HG02759 (cell line): ENCODE measurements around the gene CCR1.
A peak's percentile ranks its signal among the peaks of the same experiment; 100 is the strongest.
"Not testable (repeated sequence)": the region's sequence is repeated elsewhere in the genome, so short reads cannot be mapped to it uniquely, and the experiment has no call there.

Experiments used
- ATAC-seq: cut with Tn5 transposase; IDR thresholded peaks from one replicate; pipeline ENCODE4 v1.9.1; 2021; ENCODE audit warnings: mild to moderate bottlenecking, moderate library complexity; ENCODE audit not compliant: unreplicated experiment

The CCR1 gene

DNA sequence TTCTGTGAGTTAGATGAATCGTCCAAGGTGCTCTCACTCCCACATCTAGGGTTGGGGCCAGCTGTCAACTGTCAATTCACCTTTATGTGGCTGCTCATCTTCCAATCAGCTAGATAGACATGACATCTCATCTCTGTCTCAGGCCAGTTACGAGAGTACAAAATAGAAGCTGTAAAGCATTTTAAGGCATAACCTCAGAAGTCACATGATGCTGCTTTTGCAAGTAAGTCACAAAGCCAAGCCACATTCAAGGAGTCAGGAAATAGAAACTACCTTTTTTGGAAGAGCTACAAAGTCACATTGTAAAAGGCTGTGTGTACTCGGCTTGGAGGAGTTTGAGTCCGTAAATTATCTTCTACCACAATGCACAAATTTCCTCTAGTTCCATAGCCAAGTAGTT, 5.1 kb upstream of the CCR1 start:
- ATAC-seq, result no peak

DNA sequence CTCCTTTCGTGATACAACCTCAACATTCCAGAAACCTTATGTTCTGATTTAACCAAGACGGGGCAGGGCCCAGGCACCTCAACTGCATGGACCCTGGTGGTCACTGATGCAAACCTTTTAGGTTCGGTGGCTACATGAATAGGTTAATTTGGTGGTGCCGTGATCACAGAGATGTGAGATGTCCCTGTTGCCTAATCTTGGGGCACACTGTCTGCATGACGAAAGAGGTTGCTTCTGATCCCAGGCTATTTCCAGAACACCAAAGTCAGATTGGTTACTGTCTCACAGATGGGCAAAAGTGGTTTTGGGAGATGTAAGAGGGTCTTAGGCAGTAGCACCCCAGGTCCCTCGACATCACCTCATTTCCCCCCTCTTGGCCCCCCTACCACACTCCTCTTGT, 4.0 kb upstream of the CCR1 start:
- ATAC-seq, result no peak

DNA sequence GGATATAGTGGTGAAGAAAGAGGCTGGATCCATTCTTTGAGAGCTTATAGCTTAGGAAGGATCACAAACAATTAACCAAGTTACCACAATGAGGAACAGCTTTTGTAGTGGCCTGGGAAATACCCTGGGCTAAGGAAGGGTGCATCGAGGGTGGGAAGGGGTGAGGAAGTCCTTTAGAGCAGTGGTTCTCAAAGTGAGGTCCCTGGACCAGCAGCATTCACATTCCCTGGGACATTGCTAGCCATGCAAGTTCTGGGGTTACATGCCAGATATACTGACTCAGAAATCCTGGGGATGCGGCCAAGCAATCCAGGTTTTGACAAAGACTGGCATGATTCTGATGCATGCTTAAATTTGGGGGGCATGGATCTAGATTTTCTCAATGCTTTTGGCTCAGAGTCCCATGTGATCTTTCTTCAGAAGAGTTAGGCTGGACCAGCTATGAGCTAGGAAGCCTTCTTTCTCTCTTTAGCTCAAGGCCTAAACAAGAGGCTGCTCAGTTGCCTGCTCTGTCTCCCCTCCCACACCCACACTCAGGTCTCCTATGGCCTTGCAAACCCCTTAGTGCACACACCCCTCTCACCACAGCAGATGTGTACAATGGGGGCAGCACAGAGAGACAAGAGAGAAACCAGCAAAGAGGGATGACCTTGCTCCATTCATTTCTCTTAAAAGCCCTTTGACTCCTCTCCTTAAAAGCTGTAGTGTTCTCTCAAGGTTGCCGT, 1.8 kb upstream of the CCR1 start:
- no peak for ATAC-seq

DNA sequence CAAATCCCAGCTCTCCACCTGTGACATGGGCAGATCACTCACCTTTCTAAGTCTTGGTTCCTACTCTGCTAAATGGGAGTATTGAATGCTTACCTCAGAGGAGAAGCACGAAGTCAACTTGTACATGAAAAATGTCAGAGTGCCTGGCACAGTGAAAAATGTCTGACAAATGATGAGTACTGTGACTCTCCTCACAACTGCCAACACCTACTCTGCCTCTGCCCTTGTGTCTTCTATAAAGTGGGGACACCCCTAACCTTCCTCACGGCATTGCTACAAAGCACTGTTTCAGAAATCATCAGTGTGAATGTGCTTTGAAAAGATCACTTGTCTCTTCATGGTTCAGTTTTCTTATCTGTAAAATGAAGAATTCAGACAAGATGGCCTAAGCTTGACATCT, 940 bp upstream of the CCR1 start:
- no peak for ATAC-seq

DNA sequence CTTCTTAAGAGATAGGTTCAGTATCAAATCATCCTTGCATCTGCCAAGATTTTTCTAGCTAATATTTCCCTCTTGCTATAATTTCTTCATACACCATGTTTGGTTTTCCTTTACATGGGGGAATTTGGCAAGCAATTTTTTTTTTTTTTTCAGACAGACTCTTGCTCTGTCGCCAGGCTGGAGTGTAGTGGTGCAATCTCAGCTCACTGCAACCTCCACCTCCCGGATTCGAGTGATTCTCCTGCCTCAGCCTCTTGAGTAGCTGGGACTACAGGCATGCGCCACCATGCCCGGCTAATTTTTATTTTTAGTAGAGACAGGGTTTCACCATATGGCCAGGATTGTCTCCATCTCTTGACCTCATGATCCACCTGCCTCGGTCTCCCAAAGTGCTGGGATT, 599 bp downstream of the CCR1 start:
- not testable (repeated sequence) for ATAC-seq

DNA sequence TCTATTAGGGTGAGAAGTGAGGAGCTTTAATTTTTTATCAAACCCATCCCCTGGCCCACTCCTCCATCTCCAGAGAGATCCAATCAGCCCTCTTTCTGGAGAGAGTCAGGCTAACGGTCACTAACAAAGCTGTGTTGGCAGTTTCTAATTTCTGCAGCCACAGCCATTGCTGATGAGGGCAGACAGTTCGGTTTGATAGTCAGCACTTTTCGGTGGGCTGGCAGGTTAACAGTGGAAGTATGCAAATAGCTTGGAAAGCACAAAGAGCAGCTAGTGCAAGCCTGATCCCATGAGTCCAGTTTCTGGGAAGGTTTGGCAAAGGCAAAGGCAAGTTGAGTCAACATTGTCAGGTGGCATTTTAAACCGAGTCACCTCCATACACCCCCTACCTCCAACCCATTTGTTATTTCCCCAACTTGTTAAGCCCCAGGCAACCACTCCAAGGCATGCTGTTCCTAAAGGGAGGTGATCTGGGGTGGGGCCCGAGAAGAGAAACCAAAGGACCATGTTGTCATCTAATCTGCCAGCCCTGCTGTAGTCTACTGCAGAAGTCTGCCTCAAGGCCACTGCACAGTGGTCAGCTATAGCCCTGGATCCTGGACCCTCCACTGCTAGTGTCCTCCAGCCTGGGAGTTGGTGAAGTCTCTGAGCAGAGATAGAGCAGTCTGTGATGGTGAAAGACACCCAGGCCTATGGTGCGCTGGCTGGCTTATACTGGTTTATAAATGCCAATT, 1.7 kb downstream of the CCR1 start:
- ATAC-seq, result no peak

DNA sequence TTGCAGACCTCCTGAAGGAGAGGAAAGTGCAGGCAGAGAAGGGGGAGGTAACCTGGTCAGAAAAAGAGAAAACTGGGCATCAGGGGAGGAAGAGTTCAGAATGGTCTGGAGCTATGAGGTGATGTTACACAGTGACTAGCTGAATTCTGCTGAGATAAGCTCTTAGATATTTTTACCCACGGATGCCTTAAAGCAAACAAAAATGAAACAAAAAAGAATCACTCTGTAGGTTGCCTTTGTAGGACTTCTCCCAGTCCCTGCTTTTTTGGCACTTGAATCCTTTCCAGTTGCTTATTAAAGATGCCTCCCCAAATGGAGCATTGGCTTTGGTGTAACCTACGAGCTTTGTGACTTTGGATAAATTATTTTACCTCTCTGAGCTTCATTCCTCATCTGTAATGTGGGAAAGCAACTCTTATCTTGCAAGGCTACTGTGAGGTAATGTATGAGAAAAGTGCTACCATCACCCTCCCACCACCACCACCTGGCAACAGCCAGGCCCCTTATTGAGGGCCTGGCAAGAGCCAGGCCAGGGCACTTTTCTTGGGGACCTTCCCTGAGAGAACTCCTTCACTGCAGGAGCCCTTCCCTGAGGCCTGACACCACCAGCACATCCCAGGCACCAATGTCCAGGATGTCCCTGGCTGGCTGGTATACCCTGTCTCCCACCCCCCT, 2.7 kb downstream of the CCR1 start:
- ATAC-seq, result no peak

DNA sequence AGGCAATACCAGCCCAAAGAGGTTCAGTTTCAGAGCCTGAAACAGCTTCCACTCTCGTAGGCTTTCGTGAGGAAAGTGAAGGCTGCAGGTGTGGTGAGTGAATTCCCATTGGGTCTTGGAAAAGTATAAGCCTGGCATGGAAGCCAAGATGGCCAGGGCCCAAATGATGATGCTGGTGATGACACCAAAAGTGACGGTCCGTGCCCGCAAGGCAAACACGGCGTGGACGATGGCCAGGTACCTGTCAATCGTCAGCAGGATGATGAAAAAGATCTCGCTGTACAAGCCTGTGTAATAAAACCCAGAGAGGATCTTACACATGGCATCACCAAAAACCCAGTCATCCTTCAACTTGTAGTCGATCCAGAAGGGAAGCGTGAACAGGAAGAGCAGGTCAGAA, 4.4 kb downstream of the CCR1 start:
- ATAC-seq, result no peak

DNA sequence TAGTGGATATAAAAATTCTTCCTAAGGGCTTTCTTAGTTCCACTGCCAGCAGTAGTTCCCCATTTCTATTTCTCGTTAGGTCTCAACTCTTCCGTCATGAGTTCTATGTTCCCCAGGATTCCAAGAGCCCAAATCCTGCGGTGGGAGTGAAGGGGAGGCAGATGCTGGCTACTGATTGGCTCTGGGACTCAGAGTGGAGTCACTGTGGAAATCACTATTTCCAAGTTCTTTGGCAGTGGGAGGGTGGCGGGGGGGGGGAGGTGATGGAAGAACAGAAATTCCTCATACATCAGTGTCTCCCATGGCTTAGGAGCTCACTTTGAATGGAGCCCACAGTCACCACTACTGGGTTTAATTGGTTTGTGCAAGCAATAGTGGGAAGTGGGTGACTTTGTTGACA, 5.6 kb downstream of the CCR1 start:
- no peak for ATAC-seq

DNA sequence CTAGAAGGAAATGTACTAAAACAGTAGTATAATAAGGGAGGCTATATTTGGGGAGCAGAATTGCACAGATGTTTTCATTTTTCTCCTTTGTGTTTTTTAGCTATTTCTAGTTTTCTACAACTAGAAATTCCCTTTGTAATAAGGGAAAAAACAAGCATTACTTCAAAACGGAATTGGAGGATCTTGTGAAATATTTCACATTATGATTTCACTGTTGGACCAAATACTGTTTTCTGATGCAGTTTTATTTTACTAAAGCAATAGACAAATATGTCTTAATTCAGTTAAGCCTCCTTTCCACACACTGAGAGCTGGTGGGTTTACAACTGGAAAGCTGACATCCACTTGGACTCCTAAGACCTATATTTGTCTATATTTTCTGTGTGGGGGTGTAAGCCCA, 7.3 kb downstream of the CCR1 start:
- no peak for ATAC-seq

DNA sequence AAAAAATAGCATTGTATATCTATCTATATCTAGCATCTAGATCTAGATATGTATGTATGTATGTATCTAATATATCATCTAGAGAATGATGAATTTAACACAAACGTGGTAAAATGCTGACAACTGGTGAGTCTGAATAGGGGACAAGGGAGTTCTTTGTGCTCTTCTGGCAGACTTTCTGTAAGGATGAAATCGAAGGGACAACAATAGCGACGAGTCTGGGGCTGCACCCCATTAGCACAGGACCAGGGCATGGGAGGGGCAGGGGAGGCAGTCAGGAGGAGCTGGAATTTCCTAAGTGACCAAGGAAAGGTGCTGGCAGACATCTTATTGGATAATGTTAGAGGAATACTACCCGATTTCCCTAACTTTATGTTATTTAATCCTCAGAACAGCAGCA, 7.9 kb downstream of the CCR1 start:
- no peak for ATAC-seq

DNA sequence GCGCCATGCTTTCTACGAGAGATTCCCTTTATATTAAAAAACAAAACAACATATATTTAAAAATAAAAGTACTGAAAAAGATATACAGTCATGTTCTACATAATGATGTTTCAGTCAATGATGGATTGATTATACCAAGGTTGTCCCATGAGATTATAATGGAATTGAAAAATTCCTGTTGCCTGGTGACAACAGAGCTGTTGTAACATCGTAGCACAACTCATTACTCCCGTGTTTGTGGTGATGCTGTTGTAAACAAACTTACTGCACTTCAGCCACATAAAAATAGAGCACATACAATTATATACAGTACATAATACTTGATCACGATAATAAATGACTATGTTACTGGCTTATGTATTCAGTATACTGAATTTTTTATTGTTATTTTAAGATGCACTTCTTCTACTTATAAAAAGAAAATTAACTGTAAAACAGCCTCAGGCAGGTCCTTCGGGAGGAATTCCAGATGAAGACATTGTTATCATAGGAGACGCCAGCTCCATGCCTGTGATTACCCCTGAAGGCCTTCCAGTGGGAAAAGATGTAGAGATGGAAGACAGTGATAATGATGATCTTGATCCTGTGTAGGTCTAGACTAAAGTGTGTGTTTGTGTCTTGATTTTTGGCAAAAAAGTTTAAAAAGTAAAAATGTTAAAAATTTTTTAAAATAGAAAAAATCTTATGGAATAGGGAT, 11.7 kb downstream of the CCR1 start:
- no peak for ATAC-seq

DNA sequence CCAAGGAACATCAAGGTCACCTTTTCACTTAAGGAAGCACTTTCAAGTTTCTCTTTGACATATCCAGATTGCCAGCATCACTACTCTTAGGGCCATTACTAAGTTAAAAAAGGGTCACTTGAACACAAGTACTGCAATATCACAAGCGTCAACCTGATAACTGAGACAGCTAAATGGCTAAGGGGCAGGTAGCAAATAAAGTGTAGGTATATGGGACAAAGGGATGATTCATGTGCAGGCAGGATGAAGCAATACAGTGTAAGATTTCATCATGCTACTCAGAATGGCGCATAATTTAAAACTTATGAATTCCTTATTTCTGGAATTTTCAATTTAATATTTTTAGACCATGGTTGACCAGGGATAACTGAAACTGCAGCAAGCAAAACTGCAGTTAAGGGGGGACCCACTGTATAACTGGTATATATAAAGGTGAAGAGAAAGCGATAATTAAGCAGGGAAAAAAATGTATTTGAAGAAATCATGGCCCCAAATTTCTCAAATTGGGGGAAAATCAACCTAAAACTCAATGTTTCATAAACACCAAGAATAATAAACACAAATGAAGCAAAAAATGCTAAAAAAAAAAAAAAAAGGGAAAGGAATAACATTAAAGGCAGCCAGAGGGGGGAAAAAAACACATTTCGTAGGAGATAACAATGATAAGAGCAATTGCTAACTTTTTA, 13.1 kb downstream of the CCR1 start:
- no peak for ATAC-seq

DNA sequence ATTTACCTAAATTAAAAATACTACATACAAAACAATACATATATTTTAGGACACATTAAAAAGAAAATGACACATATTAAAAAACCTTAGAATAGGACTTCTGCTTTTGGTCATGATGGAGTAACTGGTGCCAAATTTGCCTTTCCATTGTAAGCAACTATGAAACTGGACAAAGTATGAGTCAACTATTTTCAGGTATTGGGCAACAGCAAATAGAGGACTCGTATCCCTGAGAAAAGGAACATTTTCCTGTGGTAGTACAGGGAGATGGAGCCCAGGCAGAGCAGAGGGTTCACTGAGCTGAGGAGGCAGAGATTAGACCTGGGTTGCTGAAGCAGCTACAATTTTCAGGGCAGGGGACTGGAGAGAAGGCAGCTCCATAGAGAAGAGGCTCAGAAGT, 14.7 kb downstream of the CCR1 start:
- no peak for ATAC-seq

DNA sequence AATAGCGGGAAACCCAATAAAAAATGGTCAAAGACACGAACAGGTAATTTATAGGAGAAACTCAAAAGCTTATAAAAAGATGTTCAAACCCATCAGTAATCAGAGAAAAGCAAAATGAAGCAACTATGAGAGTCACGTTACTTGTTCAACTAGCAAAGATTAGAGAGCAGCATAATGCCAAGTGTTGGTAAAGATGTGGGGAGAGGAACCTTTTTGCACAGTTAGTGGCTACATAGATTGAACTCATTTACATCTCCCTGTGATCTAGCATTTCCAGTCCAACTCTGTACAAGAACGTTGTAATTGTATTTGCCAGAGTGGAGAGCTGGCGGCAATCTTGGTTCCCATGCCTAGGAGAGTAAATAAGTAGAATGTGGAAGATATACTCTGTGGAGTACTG, 15.2 kb downstream of the CCR1 start:
- no peak for ATAC-seq

DNA sequence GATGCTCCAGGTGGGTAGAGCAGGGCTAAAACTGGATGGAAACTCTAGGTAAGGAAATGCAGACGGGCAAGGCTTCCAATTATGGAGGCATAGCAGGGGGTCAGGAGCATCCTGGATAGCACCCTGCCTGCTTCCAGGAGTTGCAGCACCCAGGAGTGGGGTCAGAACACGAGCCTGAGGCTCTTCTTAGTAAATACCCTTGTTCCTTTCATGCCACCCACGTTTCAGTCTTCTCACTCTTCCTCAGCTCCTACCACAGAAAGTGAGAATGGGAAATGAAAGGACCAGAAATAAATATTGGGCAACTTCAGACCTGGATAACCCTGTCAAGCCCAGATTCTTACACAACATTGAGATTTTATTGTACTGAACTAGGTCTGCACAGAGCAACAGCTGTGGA, 16.4 kb downstream of the CCR1 start:
- no peak for ATAC-seq

DNA sequence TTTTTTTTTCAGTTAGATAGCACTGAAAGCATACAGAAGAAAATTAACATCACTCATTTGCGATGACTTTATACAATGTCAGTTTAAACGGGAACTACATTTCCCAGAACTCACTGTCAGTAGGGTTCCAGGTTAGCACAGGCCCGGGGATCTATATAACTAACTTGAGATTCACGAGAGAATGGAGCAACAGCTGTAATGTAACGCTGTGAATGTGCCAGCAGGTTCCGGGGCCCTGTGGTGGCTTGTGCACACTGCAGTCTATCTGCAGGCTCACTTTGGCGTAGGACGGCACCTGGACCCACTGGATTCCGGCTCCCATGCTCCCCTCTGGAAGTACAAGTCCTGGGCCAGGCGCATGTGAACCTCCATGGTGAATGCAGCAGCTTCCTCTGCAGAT, 19.4 kb downstream of the CCR1 start:
- ATAC-seq, result no peak

DNA sequence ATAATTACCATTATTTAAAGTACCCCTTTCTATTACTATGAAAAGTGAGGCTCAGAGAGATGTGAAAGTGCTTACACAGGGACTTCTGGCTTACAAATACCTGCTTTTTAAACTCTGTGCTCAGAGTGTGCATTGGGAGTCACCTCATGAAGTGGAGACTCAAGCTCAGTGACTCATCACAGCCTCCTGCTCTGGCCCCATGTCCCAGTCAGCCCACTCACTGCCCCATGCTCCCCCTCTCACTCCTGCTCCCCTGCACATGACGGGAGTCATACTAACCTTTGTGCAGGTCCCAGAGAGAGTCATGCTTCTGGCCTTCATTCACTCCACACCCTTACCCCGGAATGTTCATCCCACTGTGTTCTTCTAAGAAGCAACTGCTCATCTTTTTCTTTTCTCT, 20.2 kb downstream of the CCR1 start:
- no peak for ATAC-seq

DNA sequence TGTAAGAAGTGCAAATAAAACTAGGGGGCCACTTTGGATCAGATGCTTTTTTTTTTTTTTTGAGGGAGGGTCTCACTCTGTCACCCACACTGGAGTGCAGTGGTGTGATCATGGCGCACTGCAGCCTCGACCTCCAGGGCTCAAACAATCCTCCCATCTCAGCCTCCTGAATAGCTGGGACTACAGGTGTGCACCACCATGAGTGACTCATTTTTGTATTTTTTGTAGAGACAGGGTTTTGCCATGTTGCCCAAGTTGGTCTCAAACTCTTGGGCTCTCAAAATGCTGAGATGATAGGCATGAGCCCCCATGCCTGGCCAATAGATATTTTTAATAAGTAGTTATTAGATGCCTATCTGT, 20.8 kb downstream of the CCR1 start:
- peak; percentile 14 for ATAC-seq

DNA sequence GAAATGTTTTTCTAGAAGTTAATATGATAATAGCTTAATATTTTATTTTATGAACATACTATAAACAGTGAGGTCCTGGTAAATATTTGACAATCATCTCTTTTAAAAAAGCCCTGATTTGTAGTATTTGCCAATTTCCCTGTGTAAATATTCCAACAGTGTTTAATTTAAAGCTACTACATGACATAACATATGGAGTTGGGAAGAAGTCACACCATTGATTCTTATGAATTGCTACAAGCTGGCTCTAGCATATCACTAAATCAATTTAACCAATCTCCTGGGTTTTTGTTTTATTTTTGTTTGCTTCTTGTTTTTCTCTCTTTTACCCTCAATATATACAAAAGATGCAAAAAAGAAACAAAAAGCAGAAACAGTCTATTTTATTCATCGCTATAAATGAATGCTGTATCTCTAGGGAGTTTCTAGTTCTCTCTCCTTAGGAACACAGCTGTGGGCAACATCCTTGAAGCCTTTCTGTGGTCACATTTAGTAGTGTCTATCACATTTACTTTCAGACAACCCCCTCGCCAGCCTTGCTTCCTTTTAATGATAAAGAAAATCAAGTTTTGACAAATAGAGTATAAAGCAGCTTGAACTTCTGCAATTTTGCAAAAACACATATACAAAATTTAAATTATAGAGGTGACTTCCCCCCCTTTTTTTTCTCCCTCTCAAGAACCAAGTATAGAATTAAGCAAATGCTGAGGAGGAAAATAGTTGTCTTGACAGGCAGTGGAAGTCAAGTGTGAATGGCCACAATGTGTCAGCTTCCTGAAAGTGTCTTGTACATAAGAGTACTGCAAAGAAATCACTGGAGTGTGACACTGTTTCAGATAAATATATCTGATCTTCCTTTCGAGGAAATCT, 21.4 kb downstream of the CCR1 start:
- ATAC-seq, result peak; percentile 83
